Omental fat pad (tissue), 4 donors: ENCODE results near the gene DOCK3. TPM values are rescaled to one million over a fixed set of nuclear protein-coding genes. Genes with fewer than 3 reads are reported as not detected.
A peak's percentile ranks its signal among the peaks of the same experiment; 100 is the strongest.

ENCODE experiments used
- ATAC-seq: fragments of 150-250 bp; one replicate; pipeline ENCODE4 v1.9.1; 2016; ENCODE audit warnings: mild to moderate bottlenecking, moderate library complexity; ENCODE audit not compliant: low FRiP score
- DNase-seq: peaks from one replicate; pipeline ENCODE4 v3.0.0-alpha.2; 2019; ENCODE audit warnings: low spot score
- CTCF ChIP-seq, 3 donors: fragments of 450-650 bp; IDR thresholded peaks; one replicate each; pipeline ENCODE4 v1.5.1; 2016 to 2017; ENCODE audit warnings: antibody characterized with exemption in 3 of 3, mild to moderate bottlenecking in 3 of 3, moderate library complexity in 2 of 3
- total RNA-seq, 4 donors: library from RNA; depleted of rRNA; stranded (reverse); fragments of >200 nt; gene quantifications; one replicate each; pipeline ENCODE4 v1.1.0, GENCODE V29; 2016

DOCK3 gene
- total RNA-seq, 4 donors from 2014 or later, result 0.16 to 2.5 (median 1.4) TPM

DNA sequence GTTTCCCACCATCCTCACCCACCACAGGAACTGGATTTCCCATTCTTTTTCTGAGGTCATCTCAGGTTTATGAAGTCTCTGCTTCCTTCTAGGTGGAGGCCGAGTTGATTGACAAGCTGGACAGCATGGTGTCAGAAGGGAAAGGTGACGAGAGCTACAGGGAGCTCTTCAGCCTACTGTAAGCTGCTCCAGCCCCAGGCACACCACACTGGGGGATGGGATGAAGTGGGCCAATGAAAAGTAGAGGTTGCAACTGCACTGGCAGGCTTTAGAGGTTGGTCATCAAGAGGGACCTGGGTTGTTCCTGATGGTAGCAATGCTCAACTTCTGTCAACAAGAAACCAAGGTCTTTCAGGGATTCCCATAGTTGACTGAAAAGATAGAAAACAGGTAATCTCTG is 655.3 kb downstream of the DOCK3 start:
- ATAC-seq (no peak), DNase-seq (no peak)
- TF ChIP-seq CTCF (IDR thresholded peaks at IDR 0.05), result no peak

DNA sequence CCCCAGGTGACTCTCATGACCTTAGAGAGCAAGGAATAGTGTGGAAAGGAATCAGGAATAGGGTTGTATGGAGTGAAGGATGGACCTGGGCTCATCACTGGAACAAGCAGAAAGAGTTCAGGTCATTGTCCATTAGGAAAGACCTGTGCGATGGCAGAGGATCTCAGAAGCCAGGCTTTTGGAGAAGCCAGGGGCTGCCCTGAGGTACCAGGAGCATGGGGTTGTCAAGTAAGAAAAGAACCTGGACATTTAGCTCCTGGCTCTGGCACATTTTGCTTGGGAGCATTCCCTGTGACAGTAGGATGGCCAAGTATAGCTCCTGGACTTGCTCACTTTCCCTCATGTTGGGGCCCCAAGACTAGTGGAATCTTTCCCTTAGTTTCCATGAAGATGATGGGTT is 657.4 kb downstream of the DOCK3 start:
- no peak for DNase-seq
- no peak for ATAC-seq
- TF ChIP-seq CTCF (IDR thresholded peaks at IDR 0.05), result no peak

GRCh38 chr3:51333021-51333420 is 658.3 kb downstream of the DOCK3 start:
- DNase-seq, result no peak
- no peak for TF ChIP-seq CTCF (IDR thresholded peaks at IDR 0.05)
- no peak for ATAC-seq

DNA sequence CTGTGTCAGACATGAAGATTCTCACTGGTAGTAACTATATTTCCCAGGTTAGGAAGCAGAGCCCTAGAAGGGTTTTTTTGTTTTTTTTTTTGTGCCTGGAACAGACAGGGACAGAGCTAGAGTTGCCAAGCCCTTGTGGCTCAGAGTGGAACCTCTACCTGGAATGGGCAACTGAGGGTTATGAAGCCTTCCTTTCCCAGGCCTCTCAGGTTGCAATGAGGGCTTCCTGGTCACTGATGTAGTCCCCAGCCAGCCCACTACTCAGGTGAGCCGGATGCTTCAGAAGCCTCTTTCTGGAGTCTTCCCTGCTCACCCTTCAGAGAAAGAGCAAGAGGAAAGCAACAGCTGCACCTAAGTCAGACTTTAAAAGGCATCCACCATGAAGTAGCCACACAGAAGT is 661.5 kb downstream of the DOCK3 start:
- DNase-seq, result no peak
- TF ChIP-seq CTCF (IDR thresholded peaks at IDR 0.05), result no peak
- no peak for ATAC-seq

DNA sequence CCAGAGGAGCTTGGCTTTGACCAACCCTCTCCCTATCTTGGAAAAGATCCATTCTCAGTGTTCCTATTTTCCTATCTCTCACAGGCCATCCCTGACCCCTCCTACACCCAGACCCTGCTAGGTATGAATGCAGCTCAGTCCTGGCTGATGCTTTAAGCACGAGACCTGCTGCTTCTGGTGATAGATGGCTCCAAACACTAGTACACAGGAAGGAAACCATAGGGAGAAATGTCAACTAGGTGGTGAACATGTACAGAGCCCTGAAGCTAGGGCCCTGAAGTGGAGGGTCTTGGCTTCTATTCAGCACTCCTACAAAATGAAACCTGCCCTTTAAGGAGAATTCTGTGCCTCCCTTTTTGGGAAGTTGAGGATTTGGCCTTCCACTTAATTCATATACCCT is 662.9 kb downstream of the DOCK3 start:
- DNase-seq, result no peak
- no peak for ATAC-seq
- no peak for TF ChIP-seq CTCF (IDR thresholded peaks at IDR 0.05)

DNA sequence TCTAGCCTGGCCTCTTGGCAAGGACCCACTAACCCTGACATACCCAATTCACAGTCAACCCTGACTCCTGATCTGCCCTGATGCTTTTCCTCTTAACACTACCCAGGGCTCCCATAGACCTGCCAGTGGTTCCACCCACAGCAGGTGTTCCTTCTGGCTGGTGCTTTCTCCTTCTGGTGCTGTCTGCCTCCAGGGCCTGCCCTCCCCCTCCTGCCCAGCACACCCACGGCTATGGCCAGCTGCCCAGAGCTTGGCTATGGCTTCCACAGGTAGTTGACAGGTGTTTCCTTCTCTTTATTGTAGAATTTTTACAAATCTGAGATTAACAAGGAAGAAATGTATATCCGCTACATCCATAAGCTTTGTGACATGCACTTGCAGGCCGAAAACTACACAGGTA is 663.9 kb downstream of the DOCK3 start:
- no peak for TF ChIP-seq CTCF (IDR thresholded peaks at IDR 0.05)
- ATAC-seq (no peak), DNase-seq (no peak)

GRCh38 chr3:51340013-51340829 is 665.5 kb downstream of the DOCK3 start:
- ATAC-seq (peak; percentile 97), DNase-seq (no peak)
- no peak for TF ChIP-seq CTCF (IDR thresholded peaks at IDR 0.05)
